GM19463 (cell line): ENCODE data around the gene MOSPD3.
"Not testable (repeated sequence)": the region's sequence is repeated elsewhere in the genome, so short reads cannot be mapped to it uniquely, and the experiment has no call there.

Experiments used
- ATAC-seq: cut with Tn5 transposase; IDR thresholded peaks from one replicate; pipeline ENCODE4 v1.9.1; 2021; ENCODE audit warnings: mild to moderate bottlenecking, moderate library complexity; ENCODE audit not compliant: unreplicated experiment

The MOSPD3 gene

DNA sequence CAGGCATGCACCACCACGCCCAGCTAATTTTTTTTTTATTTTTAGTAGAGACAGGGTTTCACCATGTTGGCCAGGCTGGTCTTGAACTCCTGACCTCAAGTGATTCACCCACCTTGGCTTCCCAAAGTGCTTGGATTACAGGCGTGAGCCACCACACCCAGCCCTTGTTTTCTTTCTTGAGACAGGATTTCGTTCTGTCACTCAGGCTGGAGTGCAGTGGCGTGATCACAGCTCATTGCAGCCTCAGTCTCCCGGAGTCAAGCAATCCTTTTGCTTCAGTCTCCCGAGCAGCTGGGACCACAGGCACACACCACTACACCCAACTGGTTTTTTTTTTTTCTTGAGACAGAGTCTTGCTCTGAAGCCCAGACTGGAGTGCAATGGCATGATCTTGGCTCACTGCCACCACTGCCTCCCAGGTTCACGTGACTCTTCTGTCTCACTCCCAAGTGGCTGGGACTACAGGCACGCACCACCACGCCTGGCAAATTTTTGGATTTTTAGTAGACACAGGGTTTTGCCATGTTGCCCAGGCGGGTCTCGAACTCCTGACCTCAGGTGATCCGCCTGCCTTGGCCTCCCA lies 49.9 kb downstream of the MOSPD3 start:
- ATAC-seq = not testable (repeated sequence)
